NB4 (cell line): ENCODE measurements around the gene TRABD2B.

Experiments
- DNase-seq: peaks from one replicate; pipeline ENCODE4 v3.0.0; 2010; ENCODE audit warnings: low read depth
- H3K4me3 ChIP-seq: one replicate; pipeline ENCODE4 v1.5.1; 2011; ENCODE audit warnings: mild to moderate bottlenecking, low read depth, low read length, moderate library complexity
- MYC ChIP-seq: IDR thresholded peaks from 2 replicates; pipeline ENCODE4 v1.6.1; 2011; ENCODE audit warnings: low read depth, low read length
- POLR2A ChIP-seq: IDR thresholded peaks from 2 replicates; pipeline ENCODE4 v1.6.1; 2011; ENCODE audit warnings: mild to moderate bottlenecking; ENCODE audit not compliant: insufficient read length; ENCODE audit errors: extremely low read depth
- TF ChIP-seq, protein P1 (sequence below): IDR thresholded peaks from 2 replicates; pipeline ENCODE4 v1.6.1; 2011; ENCODE audit warnings: low read depth, low read length
- TF ChIP-seq, protein P2 (sequence below): IDR thresholded peaks from one replicate; pipeline ENCODE4 v1.5.1; 2012; ENCODE audit warnings: low read depth, low read length

The TRABD2B gene

DNA sequence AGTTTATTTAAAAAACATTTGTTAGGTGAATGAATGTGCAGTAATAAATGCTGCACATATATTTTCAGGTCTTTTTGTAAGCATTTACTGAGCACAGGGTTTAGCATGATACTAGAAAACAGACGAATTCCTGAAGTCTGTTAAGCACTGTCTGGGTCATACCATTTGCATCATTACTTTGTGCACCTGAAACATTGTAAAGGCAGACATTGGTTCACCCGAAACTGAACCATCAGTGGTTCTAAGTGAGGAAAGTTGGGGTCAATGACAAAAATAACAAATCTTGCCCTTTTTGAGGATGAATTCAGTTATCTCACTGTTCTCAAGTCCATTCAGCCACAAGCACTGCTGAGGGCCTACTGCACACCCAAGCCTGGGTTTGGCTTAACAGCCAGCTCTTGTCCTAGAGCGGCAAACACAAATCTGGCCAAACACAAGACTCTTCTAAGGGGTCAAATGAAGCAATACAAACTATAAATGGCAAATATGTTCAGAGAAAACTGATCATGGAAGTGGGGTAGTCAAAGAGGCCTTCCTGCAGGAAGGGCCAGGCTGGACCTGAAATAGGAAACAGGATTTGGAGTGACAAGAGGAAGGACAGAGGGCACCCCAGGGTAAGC lies 21.8 kb downstream of the TRABD2B start:
- DNase-seq = no peak
- H3K4me3 ChIP-seq = no peak overlapping the region
- TF ChIP-seq, protein P1, sequence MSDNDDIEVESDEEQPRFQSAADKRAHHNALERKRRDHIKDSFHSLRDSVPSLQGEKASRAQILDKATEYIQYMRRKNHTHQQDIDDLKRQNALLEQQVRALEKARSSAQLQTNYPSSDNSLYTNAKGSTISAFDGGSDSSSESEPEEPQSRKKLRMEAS = no peak
- TF ChIP-seq MYC = no peak
- TF ChIP-seq POLR2A = no peak
- TF ChIP-seq, protein P2, sequence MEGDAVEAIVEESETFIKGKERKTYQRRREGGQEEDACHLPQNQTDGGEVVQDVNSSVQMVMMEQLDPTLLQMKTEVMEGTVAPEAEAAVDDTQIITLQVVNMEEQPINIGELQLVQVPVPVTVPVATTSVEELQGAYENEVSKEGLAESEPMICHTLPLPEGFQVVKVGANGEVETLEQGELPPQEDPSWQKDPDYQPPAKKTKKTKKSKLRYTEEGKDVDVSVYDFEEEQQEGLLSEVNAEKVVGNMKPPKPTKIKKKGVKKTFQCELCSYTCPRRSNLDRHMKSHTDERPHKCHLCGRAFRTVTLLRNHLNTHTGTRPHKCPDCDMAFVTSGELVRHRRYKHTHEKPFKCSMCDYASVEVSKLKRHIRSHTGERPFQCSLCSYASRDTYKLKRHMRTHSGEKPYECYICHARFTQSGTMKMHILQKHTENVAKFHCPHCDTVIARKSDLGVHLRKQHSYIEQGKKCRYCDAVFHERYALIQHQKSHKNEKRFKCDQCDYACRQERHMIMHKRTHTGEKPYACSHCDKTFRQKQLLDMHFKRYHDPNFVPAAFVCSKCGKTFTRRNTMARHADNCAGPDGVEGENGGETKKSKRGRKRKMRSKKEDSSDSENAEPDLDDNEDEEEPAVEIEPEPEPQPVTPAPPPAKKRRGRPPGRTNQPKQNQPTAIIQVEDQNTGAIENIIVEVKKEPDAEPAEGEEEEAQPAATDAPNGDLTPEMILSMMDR = no peak

DNA sequence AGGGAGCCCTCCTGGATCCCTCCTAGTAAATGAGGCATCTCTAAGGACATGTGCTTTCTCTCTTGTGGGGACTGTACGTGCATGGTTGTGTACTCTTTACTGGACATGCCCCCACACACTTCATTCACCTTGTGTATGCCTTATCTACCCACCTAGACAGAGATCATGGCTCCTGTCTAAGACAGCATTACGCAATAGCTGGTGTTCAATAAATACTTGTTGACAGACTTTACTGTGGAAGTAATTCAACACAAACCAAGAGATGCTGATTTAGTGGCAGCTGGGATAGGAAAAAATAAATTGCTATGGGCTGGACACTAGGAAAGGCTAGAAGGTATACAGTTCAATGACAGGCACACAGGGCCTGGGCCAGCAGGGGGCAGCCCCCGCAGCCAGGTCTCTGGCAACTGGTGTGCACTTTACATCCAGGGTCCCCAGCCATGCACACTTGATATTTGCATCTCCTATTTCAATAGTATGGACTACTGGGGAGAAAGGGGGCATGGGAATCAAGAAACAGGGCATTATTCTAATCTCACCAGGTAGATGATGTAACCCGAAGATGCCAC lies 24.2 kb downstream of the TRABD2B start:
- no peak overlapping the region for H3K4me3 ChIP-seq
- TF ChIP-seq, protein P2 = peak; percentile 46
- TF ChIP-seq POLR2A = no peak
- DNase-seq = no peak

DNA sequence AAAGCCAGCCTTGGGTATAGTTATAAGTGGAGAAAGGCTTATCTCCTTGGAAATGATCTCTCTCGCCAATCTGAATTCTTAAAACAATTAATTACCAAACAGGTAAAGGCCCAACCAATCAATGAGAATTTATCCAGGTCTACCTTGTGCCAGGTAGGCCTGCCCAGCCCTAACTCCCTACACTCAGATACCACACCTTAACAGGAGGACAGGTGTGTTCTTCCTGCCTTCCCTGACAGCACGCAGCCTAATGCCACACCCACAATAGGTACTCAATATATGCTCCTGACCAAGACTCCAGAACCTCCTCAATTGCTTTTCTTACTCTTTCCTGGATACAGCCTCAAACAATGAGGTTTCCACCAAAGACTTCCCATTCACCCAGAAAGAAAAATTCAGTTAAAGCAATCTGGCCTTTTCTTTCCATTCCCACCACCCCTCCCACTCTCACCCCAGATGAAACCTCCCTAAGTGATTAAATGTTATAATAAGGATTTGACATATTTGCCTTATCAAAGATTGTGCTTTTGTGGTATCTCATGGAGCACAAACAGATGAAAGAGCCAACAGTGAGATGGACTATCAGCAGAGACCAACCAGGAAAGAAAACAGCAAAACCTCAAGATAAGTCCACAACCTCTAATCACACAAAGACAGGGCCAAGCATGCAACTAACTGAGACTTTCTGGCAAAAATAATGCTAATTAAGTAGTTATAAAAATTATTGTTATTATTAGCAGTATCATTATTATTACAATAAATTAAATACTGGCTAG lies 25.6 kb downstream of the TRABD2B start:
- TF ChIP-seq, protein P1 = no peak
- no peak overlapping the region for H3K4me3 ChIP-seq
- DNase-seq = no peak

DNA sequence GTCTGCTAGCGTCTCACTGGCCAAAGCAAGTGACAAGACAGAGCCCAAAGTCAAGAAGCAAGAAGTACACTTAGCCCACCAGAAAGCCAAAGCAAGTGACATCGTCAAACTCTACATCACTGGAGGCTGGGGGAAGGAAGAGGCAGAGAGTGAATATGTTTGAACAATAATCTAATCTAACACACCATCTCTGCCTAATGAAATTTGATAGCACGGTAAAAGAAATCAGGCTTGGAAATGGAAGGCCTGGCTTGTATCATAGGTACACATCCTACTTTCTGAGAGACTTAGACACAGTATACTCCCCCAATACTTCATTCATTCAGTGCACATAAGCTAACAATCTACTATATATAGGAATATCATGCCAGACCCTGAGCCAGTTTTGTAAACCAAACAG lies 26.3 kb downstream of the TRABD2B start:
- TF ChIP-seq, protein P2 = no peak
- TF ChIP-seq, protein P1 = no peak
- TF ChIP-seq MYC (no peak), POLR2A (no peak)
- no peak overlapping the region for H3K4me3 ChIP-seq
- no peak for DNase-seq

DNA sequence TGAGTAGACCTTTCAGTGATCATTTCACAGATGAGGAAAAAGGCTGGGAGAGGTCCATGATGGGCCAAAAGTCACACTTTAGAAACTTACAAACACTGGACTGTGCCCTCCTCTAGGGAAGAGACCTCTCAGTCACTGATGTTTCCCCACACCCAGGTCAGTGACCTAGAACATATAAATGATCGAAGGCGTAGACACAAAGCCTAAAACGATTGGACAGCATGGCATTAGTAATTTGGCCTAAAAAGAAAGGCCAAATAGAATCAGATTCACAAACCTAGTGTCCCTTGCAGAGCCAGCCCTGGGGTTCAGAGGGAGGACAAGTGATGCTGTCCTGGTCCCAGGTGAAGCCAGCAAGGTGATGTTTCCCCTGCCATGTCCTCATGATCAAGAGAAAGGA lies 27.7 kb downstream of the TRABD2B start:
- no peak for DNase-seq
- TF ChIP-seq, protein P1 = no peak
- TF ChIP-seq, protein P2 = no peak
- no peak for TF ChIP-seq MYC
- no peak for TF ChIP-seq POLR2A
- no peak overlapping the region for H3K4me3 ChIP-seq

DNA sequence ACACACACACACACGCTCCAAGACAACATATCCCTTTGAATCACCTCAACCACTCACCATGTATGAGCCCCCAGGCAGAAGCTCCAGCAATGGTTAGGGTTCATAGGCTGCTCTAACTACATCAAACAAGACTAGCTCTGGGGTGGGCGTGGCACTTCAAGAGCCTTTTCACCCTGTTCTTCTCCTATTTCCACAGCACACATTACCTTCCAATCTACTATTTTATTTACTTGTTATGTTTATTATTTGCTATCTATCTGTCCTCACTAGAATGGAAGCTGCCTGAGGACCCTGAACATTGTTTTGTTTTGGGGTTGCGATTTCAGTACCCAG lies 28.7 kb downstream of the TRABD2B start:
- DNase-seq = no peak
- no peak overlapping the region for H3K4me3 ChIP-seq
- TF ChIP-seq POLR2A (no peak), MYC (no peak)
- TF ChIP-seq, protein P2 = no peak
- TF ChIP-seq, protein P1 = no peak
